ENCODE measurements around the gene AK5.

- TF ChIP-seq CTCF (conservative IDR thresholded peaks at IDR 0.05 in 1 of 2, IDR thresholded peaks at IDR 0.05 in 1 of 2; ENCODE audit: extremely low read depth in 1 of 2, insufficient read depth in 1 of 2, low read depth in 1 of 2, low read length in 2 of 2) (no peak), EZH2 (IDR thresholded peaks at IDR 0.05; ENCODE audit: borderline replicate concordance, low read length) (no peak)
These were observed 225.0 kb downstream of the AK5 start for GRCh38 chr1:77506771-77507170.

Measured in mammary epithelial cell (primary cell).